HepG2 (cell line): ENCODE results near the gene SREK1. TPM values are rescaled to one million over a fixed set of nuclear protein-coding genes. Genes with fewer than 3 reads are reported as not detected.
A peak's percentile ranks its signal among the peaks of the same experiment; 100 is the strongest.

Experiments used
- CBX5 ChIP-seq: sonication (generic); formaldehyde crosslinking; IDR thresholded peaks from 2 replicates; pipeline ENCODE4 v1.4.0; 2020; ENCODE audit warnings: missing genetic modification reagents, borderline replicate concordance
- HMG20A ChIP-seq: IDR thresholded peaks from 2 replicates; pipeline ENCODE4 v1.6.1; 2016; ENCODE audit warnings: borderline replicate concordance
- HOXA7 ChIP-seq: sonication (generic); formaldehyde crosslinking; IDR thresholded peaks from 2 replicates; pipeline ENCODE4 v1.8.1; 2022; ENCODE audit warnings: mild to moderate bottlenecking, missing genetic modification reagents, moderate library complexity
- KDM5A ChIP-seq: fragments of 200-600 bp; sonication (generic); IDR thresholded peaks from 2 replicates; pipeline ENCODE4 v1.7.0; 2018; ENCODE audit warnings: antibody characterized with exemption, mild to moderate bottlenecking, low read length, borderline replicate concordance
- KLF12 ChIP-seq: sonication (generic); formaldehyde crosslinking; IDR thresholded peaks from 2 replicates; pipeline ENCODE4 v1.4.0; 2020; ENCODE audit warnings: missing genetic modification reagents, borderline replicate concordance
- REST ChIP-seq, 2 experiments: IDR thresholded peaks; 2 replicates each; pipeline ENCODE4 v1.6.1; 2011 to 2012; ENCODE audit warnings: low read length in 2 of 2, borderline replicate concordance in 1 of 2, low read depth in 1 of 2, mild to moderate bottlenecking in 1 of 2, moderate library complexity in 1 of 2
- ZFAT ChIP-seq: sonication (generic); formaldehyde crosslinking; conservative IDR thresholded peaks from 2 replicates; pipeline ENCODE4 v1.8.1; 2023; ENCODE audit warnings: missing genetic modification reagents, inconsistent platforms
- ZHX2 ChIP-seq, 2 experiments: sonication (generic) in 1 of 2; formaldehyde crosslinking in 1 of 2; IDR thresholded peaks; 2 replicates each; pipeline versions ENCODE4 v1.6.1 to v1.9.0; 2014 to 2022; ENCODE audit warnings: antibody characterized with exemption in 1 of 2, borderline replicate concordance in 1 of 2, inconsistent platforms in 1 of 2, low read depth in 1 of 2, missing genetic modification reagents in 1 of 2
- ZNF572 ChIP-seq: sonication (generic); formaldehyde crosslinking; IDR thresholded peaks from 2 replicates; pipeline ENCODE4 v1.5.1; 2020; ENCODE audit warnings: mild to moderate bottlenecking, missing genetic modification reagents
- ZNF609 ChIP-seq: sonication (generic); formaldehyde crosslinking; IDR thresholded peaks from 2 replicates; pipeline ENCODE4 v1.4.0; 2020; ENCODE audit warnings: mild to moderate bottlenecking, missing genetic modification reagents, borderline replicate concordance
- polyA plus RNA-seq, 8 experiments: library from polyadenylated mRNA; depleted of rRNA in 3 of 8; stranded (reverse) in 7 of 8; unstranded in 1 of 8; fragments of >200 nt; fragmentation: Illumina TruSeq in 4 of 8; extraction: Trizol in 4 of 8; gene quantifications; 2 replicates each; pipeline versions ENCODE4 v1.2.1 to v1.2.3, GENCODE V29; 2011 to 2016; ENCODE audit warnings: low read depth in 4 of 8, missing spikeins in 1 of 8, mixed read lengths in 1 of 8; ENCODE audit not compliant: insufficient read depth in 1 of 8
- total RNA-seq, 5 experiments: library from RNA; depleted of rRNA; stranded (reverse); fragments of >200 nt; fragmentation: Illumina TruSeq; extraction: Trizol; gene quantifications; 2 replicates each; pipeline ENCODE4 v1.2.3, GENCODE V29; 2016; ENCODE audit warnings: low read depth in 1 of 5
- TF ChIP-seq, protein P1 (sequence below): sonication (generic); formaldehyde crosslinking; IDR thresholded peaks from 2 replicates; pipeline ENCODE4 v1.5.0; 2020; ENCODE audit warnings: missing genetic modification reagents, mild to moderate bottlenecking, borderline replicate concordance

The SREK1 gene
- total and polyA plus RNA-seq, 2 of the 13 experiments (the other 11 are each of a cell fraction or from before 2014, with no cell fraction given): 60.6 to 90.9 TPM

DNA sequence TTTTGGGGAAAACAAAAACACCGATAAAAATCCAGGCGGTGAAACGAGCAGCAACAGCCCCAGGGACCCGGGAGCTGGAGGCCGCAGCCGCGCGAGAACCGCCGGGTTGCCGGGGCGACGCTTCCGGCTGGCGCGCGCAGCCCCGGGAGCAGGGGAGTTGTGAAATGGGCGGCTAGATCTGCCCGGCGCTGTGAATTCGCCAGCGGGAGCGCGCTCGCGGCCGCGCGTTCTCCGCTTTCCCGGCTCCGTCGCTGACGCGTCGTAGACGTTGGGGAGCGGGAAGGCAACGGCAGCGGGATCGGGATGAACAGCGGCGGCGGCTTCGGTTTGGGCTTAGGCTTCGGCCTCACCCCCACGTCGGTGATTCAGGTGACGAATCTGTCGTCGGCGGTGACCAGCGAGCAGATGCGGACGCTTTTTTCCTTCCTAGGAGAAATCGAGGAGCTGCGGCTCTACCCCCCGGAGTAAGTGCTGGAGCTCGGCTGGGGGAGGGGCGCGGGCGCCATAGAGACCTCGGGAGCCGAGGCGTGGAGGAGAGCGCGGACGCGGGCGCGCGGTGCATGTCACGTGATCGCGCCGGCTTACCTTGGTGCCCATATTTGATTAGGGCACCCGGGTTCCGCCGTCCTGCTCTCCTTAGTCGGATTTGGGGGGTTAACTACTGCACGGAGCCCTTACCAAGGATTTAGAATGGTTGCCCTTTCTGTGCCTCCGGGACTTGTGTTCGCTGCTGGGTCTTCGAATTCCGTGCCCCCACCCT is at the start of gene SREK1 (continued):
- TF ChIP-seq ZHX2 (IDR thresholded peaks at IDR 0.05; ENCODE audit: low read depth) (peak; percentile 89; the same call in 1 of the 2 replicates), ZHX2 (CRISPR knock-in tag; IDR thresholded peaks at IDR 0.05; ENCODE audit: borderline replicate concordance) (peak; percentile 32; the same call in 1 of the 2 replicates), ZNF572 (CRISPR knock-in tag) (0 out of 2 replicates have a peak, but pooled peaks have one; percentile 73), CBX5 (peak; percentile 34; the same call in 1 of the 2 replicates), REST (IDR thresholded peaks at IDR 0.05; ENCODE audit: borderline replicate concordance in 1 of 2, low read depth in 1 of 2, low read length in 2 of 2) (0 out of 4 replicates have a peak, but pooled peaks of 1 of the 2 experiments have one; percentile 7), ZNF609 (CRISPR knock-in tag) (peak; percentile 52; the same call in 1 of the 2 replicates), KLF12 (peak; percentile 41; the same call in 1 of the 2 replicates), KDM5A (peak; percentile 84), HMG20A (no peak), ZFAT (CRISPR knock-in tag) (peak; percentile 95), HOXA7 (no peak)
- TF ChIP-seq, protein P1, sequence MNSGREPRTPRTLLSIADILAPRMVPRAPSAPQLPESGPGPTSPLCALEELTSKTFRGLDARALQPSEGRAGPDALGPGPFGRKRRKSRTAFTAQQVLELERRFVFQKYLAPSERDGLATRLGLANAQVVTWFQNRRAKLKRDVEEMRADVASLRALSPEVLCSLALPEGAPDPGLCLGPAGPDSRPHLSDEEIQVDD (CRISPR knock-in tag): 0 out of 2 replicates have a peak, but pooled peaks have one; percentile 4
